Heart left ventricle (tissue), 13 donors: ENCODE data around the gene CAMKMT.

Experiments used
- CTCF ChIP-seq, 12 donors: fragments of 200-600 bp; sonication (generic) in 4 of 12; IDR thresholded peaks; one replicate each; pipeline versions ENCODE4 v1.5.0 to v1.8.0; 2018 to 2022; ENCODE audit warnings: antibody characterized with exemption in 12 of 12, mild to moderate bottlenecking in 5 of 12
- POLR2A ChIP-seq, 2 donors: fragments of 450-650 bp; IDR thresholded peaks; one replicate each; pipeline ENCODE4 v1.6.1; 2017; ENCODE audit warnings: antibody characterized with exemption in 2 of 2, mild to moderate bottlenecking in 2 of 2, moderate library complexity in 2 of 2
- donor health status: ischemic (EF 13 %, LVEDD 7.1; RV severe dilation, severe dysfunction).
- donor health status: DM: no; HTN: yes; CAD: no.
- donor health status: DM: no; HTN: no; CAD: no.
- donor health status: ischemic (EF 25% LVEDD 6.9; RV normal size, moderate dysfunction).
- donor health status: ischemic (EF 25% LVEDD 5.7; RV mildly dilated, moderate dysfunction).
- donor health status: ischemic (EF 35%, LVEDD 5.7; RV mildly dilated, moderate dysfunction).
- donor health status: nonischemic (EF 11% LVEDD 7.7; RV severe dilation, severe dysfunction).
- donor health status: DM: yes; HTN: yes; CAD: no.
- donor health status: PGD.
- donor health status: ischemic (EF 29% LVEDD 5.4; RV normal size, mild dysfunction).
- donor health status: nonischemic (EF 23%, LVEDD 6.1; RV moderate dilation, normal function).

GRCh38 chr2:44598330-44599119 lies 236.8 kb downstream of the CAMKMT start:
- TF ChIP-seq CTCF (IDR thresholded peaks at IDR 0.05): no peak
- TF ChIP-seq POLR2A (IDR thresholded peaks at IDR 0.05): no peak
